CD4-positive, CD25-positive, alpha-beta regulatory T cell (primary cell): ENCODE results near the gene CYP27A1. TPM values are rescaled to one million over a fixed set of nuclear protein-coding genes. Genes with fewer than 3 reads are reported as not detected.
"Not testable (repeated sequence)": the region's sequence is repeated elsewhere in the genome, so short reads cannot be mapped to it uniquely, and the experiment has no call there.

ENCODE experiments used
- ATAC-seq, 2 donors: fragments of 150-1000 bp; cut with Tn5 transposase; one replicate each; pipeline ENCODE4 v1.10.0; 2021; ENCODE audit warnings: low read depth in 2 of 2, moderate number of reproducible peaks in 2 of 2, moderate library complexity in 1 of 2
- DNase-seq, 3 donors: peaks; one replicate each; pipeline versions ENCODE4 v3.0.0 to v3.0.0-alpha.2; 2012 to 2022; ENCODE audit warnings: mixed read lengths in 1 of 3
- H3K27ac ChIP-seq: one replicate; pipeline ENCODE4 v1.7.0; 2013; ENCODE audit warnings: mild to moderate bottlenecking, low read length; ENCODE audit not compliant: insufficient read depth, poor library complexity, severe bottlenecking
- H3K27me3 ChIP-seq: one replicate; pipeline ENCODE4 v1.7.0; 2013; ENCODE audit warnings: low read length; ENCODE audit not compliant: control insufficient read depth, insufficient read depth
- H3K36me3 ChIP-seq: one replicate; pipeline ENCODE4 v1.7.0; 2013; ENCODE audit warnings: mild to moderate bottlenecking, low read length, moderate library complexity; ENCODE audit not compliant: control insufficient read depth, insufficient read depth
- H3K4me1 ChIP-seq: 2 replicates; pipeline ENCODE4 v1.7.0; 2013; ENCODE audit warnings: mild to moderate bottlenecking, low read length; ENCODE audit not compliant: insufficient read depth, control insufficient read depth, poor library complexity, severe bottlenecking
- H3K4me3 ChIP-seq: one replicate; pipeline ENCODE4 v1.7.0; 2013; ENCODE audit warnings: low read depth, mild to moderate bottlenecking, low read length, moderate library complexity
- H3K9me3 ChIP-seq, 2 experiments: 1 replicate in 1 of 2; 2 replicates in 1 of 2; pipeline ENCODE4 v1.7.0; 2013; ENCODE audit warnings: low read length in 2 of 2, mild to moderate bottlenecking in 1 of 2, moderate library complexity in 1 of 2; ENCODE audit not compliant: control insufficient read depth in 2 of 2
- H3K27ac Mint-ChIP-seq, 3 donors: one replicate each; pipeline ENCODE4 v1.8.0; 2020 to 2022; ENCODE audit warnings: mild to moderate bottlenecking in 3 of 3, mixed read lengths in 3 of 3, moderate library complexity in 2 of 3
- H3K27me3 Mint-ChIP-seq: one replicate; pipeline ENCODE4 v1.8.0; 2022; ENCODE audit warnings: mild to moderate bottlenecking, mixed read lengths
- H3K36me3 Mint-ChIP-seq: one replicate; pipeline ENCODE4 v1.8.0; 2020; ENCODE audit warnings: mixed read lengths
- H3K4me1 Mint-ChIP-seq, 4 donors: one replicate each; pipeline ENCODE4 v1.8.0; 2020 to 2022; ENCODE audit warnings: mixed read lengths in 4 of 4, mild to moderate bottlenecking in 1 of 4
- H3K4me3 Mint-ChIP-seq, 4 donors: one replicate each; pipeline ENCODE4 v1.8.0; 2020 to 2022; ENCODE audit warnings: mild to moderate bottlenecking in 4 of 4, mixed read lengths in 4 of 4, moderate library complexity in 3 of 4
- H3K9me3 Mint-ChIP-seq, 7 donors: one replicate each; pipeline ENCODE4 v1.8.0; 2020 to 2022; ENCODE audit warnings: mixed read lengths in 7 of 7, mild to moderate bottlenecking in 3 of 7, moderate library complexity in 2 of 7
- polyA plus RNA-seq, 4 donors: library from polyadenylated mRNA; unstranded; fragments of 300-500 nt; fragmentation: Illumina TruSeq; gene quantifications; one replicate each; pipeline ENCODE4 v1.2.3, GENCODE V29; 2021
- total RNA-seq: library from RNA; stranded (reverse); gene quantifications from one replicate; pipeline ENCODE4 v1.2.3, GENCODE V29; 2022

Gene CYP27A1
- total and polyA plus RNA-seq, 5 donors from 2014 or later = 0.13 TPM; not detected in 4

DNA sequence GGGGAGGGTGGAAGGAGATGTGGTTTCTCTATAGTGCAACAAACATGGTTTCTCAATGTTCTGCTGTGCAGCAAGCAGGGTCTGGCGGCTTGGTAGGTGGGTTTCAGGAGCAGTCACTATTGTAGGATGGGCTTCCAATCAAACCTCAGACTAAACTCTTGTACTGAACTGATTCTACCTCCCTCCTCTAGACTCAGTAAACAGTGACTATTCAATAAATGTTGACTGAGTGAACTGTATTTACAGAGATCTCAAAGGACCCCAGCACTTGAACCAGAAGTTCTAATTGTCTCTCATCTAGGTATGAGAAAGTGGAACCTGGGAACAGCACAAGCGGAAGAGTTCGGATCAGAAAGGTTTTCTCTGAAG is 26.8 kb upstream of the CYP27A1 start:
- no peaks in the 10 kb centered on the region for H3K4me1 ChIP-seq
- peaks cover 46% of the 10 kb centered on the region for H3K36me3 Mint-ChIP-seq
- no peaks in the 10 kb centered on the region for H3K9me3 ChIP-seq
- H3K4me3 Mint-ChIP-seq = no peak overlapping the region
- DNase-seq (no peak), ATAC-seq (no peak)
- H3K27me3 ChIP-seq = no peaks in the 10 kb centered on the region
- no peak overlapping the region for H3K27ac Mint-ChIP-seq
- no peak overlapping the region for H3K27ac ChIP-seq
- peaks cover 43% of the 10 kb centered on the region for H3K36me3 ChIP-seq
- H3K4me3 ChIP-seq = no peak overlapping the region
- H3K9me3 Mint-ChIP-seq = no peaks in the 10 kb centered on the region
- H3K4me1 Mint-ChIP-seq = no peaks in the 10 kb centered on the region
- no peaks in the 10 kb centered on the region for H3K27me3 Mint-ChIP-seq

DNA sequence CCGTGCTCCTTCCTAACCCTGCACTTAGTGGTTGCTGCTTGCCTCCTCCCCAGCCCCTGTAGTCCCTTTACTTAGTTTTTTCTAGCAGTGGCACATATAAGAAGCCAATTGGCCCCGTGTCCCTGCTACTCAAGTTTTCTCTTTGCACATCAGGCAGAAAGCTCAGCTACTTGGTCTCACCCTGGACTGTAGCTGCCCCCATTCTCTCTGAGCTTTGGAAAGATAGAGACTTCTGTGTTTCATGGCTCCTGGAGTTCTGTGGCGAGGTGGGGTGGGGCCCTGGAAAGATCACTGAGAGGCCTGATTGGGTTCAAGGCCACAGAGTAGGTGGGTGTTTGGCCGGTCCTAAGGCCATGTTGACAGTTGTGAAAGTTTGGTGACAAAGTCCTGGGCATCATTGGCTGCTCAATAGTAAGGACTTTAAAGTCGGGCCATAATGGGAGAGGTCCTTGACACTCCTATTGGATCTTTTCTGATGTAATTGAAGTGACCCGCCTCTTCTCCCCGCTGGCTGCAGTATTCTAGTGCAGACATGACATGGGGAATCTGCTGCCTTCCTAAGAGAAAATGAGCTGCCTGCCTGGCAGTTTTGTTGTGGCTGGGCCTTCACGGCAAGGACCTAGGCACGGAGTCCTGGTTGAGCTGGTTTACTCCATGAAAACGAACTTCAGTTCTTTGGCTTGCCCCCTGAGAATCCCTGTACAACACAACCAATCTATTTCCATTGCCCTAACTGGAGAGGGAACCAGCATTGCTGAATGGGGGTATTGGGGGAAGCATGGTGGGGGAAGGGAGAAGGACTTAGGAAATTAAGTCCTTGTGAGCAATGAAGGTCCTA is 26.2 kb upstream of the CYP27A1 start:
- H3K4me3 Mint-ChIP-seq = no peak overlapping the region
- H3K27me3 ChIP-seq = no peaks in the 10 kb centered on the region
- H3K4me1 Mint-ChIP-seq = no peaks in the 10 kb centered on the region
- ATAC-seq = no peak
- no peak overlapping the region for H3K27ac ChIP-seq
- H3K4me3 ChIP-seq = no peak overlapping the region
- peaks cover 40% of the 10 kb centered on the region for H3K36me3 Mint-ChIP-seq
- H3K4me1 ChIP-seq = no peaks in the 10 kb centered on the region
- no peaks in the 10 kb centered on the region for H3K9me3 ChIP-seq
- no peak for DNase-seq
- no peaks in the 10 kb centered on the region for H3K9me3 Mint-ChIP-seq
- H3K36me3 ChIP-seq = peaks cover 37% of the 10 kb centered on the region
- no peaks in the 10 kb centered on the region for H3K27me3 Mint-ChIP-seq
- H3K27ac Mint-ChIP-seq = peak overlapping the region in 1 of 3 donors; percentile 36

DNA sequence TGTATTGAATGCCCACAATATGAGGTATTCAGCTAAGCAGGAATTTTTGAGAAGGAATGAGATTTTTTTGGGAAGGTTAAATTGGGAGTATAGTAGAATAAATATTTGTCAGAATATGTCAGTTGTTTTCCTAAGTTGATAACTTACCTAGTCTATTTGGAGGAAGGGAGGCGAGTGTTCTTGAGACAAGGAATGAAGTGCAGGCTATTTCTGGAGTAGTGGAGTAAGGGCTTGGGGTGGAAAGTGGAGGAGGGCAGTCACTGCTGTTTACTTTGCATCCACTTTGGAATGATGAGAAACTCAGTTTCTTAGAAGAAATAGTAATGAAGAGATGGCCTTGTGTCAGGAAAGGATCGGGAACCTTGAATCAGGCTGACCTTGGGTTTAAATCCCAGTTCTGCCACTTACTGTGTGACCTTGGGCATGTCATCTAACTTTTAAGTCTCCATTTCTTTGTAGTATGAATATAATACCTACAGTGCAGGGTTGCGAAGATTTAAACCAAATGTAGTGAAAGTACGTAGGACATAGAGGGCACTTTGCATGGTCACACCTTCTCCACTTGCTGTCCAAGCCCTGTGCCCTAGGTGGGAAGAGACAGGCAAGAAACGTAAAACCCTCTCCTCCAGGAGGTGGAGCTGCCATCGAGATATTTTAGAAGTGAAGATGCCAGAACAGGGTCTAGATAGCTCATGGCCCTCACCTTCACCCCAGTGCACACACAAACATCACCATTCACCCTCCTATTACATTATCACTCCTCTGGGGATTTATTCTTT is 25.2 kb upstream of the CYP27A1 start:
- no peak for DNase-seq

DNA sequence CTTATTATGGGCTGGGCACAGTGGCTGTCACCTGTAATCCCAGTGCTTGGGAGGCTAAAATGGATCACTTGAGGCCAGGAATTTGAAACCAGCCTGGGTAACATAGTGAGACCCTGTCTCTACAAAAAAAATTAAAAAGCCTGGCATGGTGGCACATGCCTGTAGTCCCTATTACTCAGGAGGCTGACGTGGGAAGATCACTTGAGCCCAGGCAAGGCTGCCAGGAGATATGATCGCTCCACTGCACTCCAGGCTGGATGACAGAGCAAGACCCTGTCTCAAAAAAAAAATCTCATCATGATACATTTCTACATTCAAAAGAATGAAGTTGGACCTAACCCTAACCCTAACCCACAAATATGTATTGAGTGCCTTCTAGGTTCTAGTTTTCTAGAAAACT is 20.2 kb upstream of the CYP27A1 start:
- Mint-ChIP-seq H3K4me3 (no peak overlapping the region), H3K27me3 (no peaks in the 10 kb centered on the region), H3K9me3 (no peaks in the 10 kb centered on the region), H3K4me1 (peaks cover 0 to 2% (median 0%) of the 10 kb centered on the region in 4 donors), H3K27ac (no peak overlapping the region), H3K36me3 (no peaks in the 10 kb centered on the region)
- Histone ChIP-seq H3K4me1 (no peaks in the 10 kb centered on the region), H3K36me3 (no peaks in the 10 kb centered on the region), H3K9me3 (no peaks in the 10 kb centered on the region), H3K27ac (no peak overlapping the region), H3K4me3 (no peak overlapping the region), H3K27me3 (no peaks in the 10 kb centered on the region)
- DNase-seq = no peak
- ATAC-seq = no peak

More for the DNA sequence above, 25.2 kb upstream of the CYP27A1 start:
- Mint-ChIP-seq H3K27ac (peak overlapping the region in 1 of 3 donors; percentile 18), H3K9me3 (no peaks in the 10 kb centered on the region), H3K4me1 (no peaks in the 10 kb centered on the region), H3K4me3 (no peak overlapping the region), H3K36me3 (peaks cover 38% of the 10 kb centered on the region), H3K27me3 (no peaks in the 10 kb centered on the region)
- peaks cover 32% of the 10 kb centered on the region for H3K36me3 ChIP-seq
- no peaks in the 10 kb centered on the region for H3K27me3 ChIP-seq
- no peaks in the 10 kb centered on the region for H3K4me1 ChIP-seq
- H3K27ac ChIP-seq = no peak overlapping the region
- no peaks in the 10 kb centered on the region for H3K9me3 ChIP-seq
- ATAC-seq = no peak
- no peak overlapping the region for H3K4me3 ChIP-seq

DNA sequence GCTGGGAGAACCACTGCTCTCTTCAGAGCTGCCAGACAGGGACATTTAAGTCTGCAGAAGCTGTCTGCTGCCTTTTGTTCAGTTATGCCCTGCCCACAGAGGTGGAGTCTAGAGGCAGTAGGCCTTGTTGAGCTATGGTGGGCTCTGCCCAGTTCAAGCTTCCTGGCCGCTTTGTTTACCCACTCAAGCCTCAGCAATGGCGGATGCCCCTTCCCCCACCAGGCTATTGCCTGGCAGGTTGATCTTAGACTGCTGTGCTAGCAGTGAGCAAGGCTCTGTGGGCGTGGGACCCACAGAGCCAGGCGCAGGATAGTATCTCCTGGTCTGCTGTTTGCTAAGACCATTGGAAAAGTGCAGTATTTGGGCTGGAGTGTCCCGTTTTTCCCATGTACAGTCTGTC is 9.2 kb upstream of the CYP27A1 start:
- ATAC-seq, H3K27ac ChIP-seq, H3K4me3 ChIP-seq, H3K4me1 ChIP-seq, H3K36me3 ChIP-seq, DNase-seq, H3K4me3 Mint-ChIP-seq, H3K27ac Mint-ChIP-seq, H3K4me1 Mint-ChIP-seq, H3K27me3 ChIP-seq: not testable (repeated sequence)
- H3K36me3 Mint-ChIP-seq = peaks cover 11% of the 10 kb centered on the region
- H3K9me3 ChIP-seq = peaks cover 0 to 16% of the 10 kb centered on the region in 2 experiments
- peaks cover 12% of the 10 kb centered on the region for H3K27me3 Mint-ChIP-seq
- peaks cover 4 to 15% (median 9%) of the 10 kb centered on the region in 7 donors for H3K9me3 Mint-ChIP-seq

DNA sequence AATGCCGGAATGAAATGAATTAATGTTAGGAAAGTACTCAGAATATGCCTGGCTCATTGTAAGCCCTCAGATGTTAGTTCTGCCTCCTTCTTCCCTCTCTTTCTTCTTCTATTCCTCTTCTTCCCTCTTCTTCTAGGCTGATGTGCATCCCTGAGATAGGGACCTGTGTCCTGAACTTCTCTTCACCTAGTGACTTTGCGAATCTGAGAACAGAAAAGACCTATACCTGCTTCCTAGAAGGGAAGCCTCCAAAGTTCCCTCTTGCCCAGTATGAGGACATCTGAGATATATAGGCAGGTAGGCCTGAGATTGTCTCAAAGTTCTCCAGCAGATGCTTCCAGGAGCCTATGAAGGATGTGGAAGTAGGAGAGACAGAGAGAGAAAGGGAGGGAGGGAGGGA is 8.1 kb upstream of the CYP27A1 start:
- Mint-ChIP-seq H3K4me3 (no peak overlapping the region), H3K27me3 (peaks cover 14% of the 10 kb centered on the region), H3K9me3 (peaks cover 4 to 15% (median 9%) of the 10 kb centered on the region in 7 donors), H3K4me1 (no peaks in the 10 kb centered on the region), H3K36me3 (peaks cover 11% of the 10 kb centered on the region), H3K27ac (no peak overlapping the region)
- DNase-seq = no peak
- H3K4me1 ChIP-seq = no peaks in the 10 kb centered on the region
- H3K27ac ChIP-seq = no peak overlapping the region
- no peaks in the 10 kb centered on the region for H3K27me3 ChIP-seq
- H3K4me3 ChIP-seq = no peak overlapping the region
- no peak for ATAC-seq
- peaks cover 0 to 18% of the 10 kb centered on the region in 2 experiments for H3K9me3 ChIP-seq
- no peaks in the 10 kb centered on the region for H3K36me3 ChIP-seq

DNA sequence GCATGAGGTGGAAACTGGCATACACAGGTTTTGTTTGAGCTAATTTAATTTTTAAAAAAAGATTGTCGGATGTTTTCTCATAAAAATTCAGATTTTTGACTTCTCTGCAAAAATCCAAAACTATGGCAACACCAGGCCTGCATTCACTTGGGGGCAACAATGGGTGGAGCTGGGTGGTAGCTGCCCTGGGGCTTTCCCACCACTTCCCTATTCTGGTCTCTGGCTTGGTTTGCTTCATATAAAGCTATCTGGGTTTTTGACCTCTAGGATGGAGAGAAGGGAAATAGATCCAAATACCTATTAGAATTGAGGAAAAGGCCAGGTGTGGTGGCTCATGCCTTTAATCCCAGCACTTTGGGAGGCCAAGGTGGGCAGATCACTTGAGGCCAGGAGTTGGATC is 5.5 kb upstream of the CYP27A1 start:
- Histone ChIP-seq H3K4me3 (no peak overlapping the region), H3K27ac (no peak overlapping the region), H3K27me3 (peaks cover 7% of the 10 kb centered on the region), H3K9me3 (peaks cover 0 to 18% of the 10 kb centered on the region in 2 experiments), H3K36me3 (no peaks in the 10 kb centered on the region), H3K4me1 (peaks cover 4% of the 10 kb centered on the region)
- DNase-seq (no peak), ATAC-seq (no peak)
- H3K27ac Mint-ChIP-seq = no peak overlapping the region
- H3K4me1 Mint-ChIP-seq = peaks cover 0 to 7% (median 2%) of the 10 kb centered on the region in 4 donors
- H3K9me3 Mint-ChIP-seq = peaks cover 5 to 15% (median 10%) of the 10 kb centered on the region in 7 donors
- H3K27me3 Mint-ChIP-seq = peaks cover 32% of the 10 kb centered on the region
- H3K36me3 Mint-ChIP-seq = peaks cover 8% of the 10 kb centered on the region
- H3K4me3 Mint-ChIP-seq = no peak overlapping the region
